Stimulated activated CD8-positive, alpha-beta memory T cell treated with anti-CD3 and anti-CD28 coated beads, Interleukin-4, amount 100 ng/mL, for 1 hour (primary cell): ENCODE measurements around the gene MB21D2.
"Not testable (repeated sequence)": the region's sequence is repeated elsewhere in the genome, so short reads cannot be mapped to it uniquely, and the experiment has no call there.

Experiments
- DNase-seq, 2 donors: peaks; one replicate each; pipeline ENCODE4 v3.0.0-alpha.2; 2020; ENCODE audit warnings: low read depth in 2 of 2, low spot score in 1 of 2

The MB21D2 gene

GRCh38 chr3:192862408-192863090 lies 55.1 kb downstream of the MB21D2 start:
- DNase-seq, result no peak

- DNase-seq, result no peak
Observed at GRCh38 chr3:192861972-192862371, 55.7 kb downstream of the MB21D2 start.

GRCh38 chr3:192860454-192860853 lies 57.2 kb downstream of the MB21D2 start:
- DNase-seq, result no peak

- no peak for DNase-seq
Observed at GRCh38 chr3:192858849-192859585, 58.6 kb downstream of the MB21D2 start.

- DNase-seq, result no peak
Observed at GRCh38 chr3:192857260-192857661, 60.4 kb downstream of the MB21D2 start.

GRCh38 chr3:192855434-192855833 lies 62.2 kb downstream of the MB21D2 start:
- no peak for DNase-seq

GRCh38 chr3:192851821-192852372 lies 65.8 kb downstream of the MB21D2 start:
- no peak for DNase-seq

- no peak for DNase-seq
Observed at GRCh38 chr3:192850451-192850981, 67.1 kb downstream of the MB21D2 start.

GRCh38 chr3:192849821-192850220 lies 67.8 kb downstream of the MB21D2 start:
- DNase-seq, result not testable (repeated sequence)

GRCh38 chr3:192848371-192849233 lies 69.1 kb downstream of the MB21D2 start:
- DNase-seq, result no peak

- no peak for DNase-seq
Observed at GRCh38 chr3:192847941-192848340, 69.7 kb downstream of the MB21D2 start.

- no peak for DNase-seq
Observed at GRCh38 chr3:192845526-192845855, 72.2 kb downstream of the MB21D2 start.

- DNase-seq, result no peak
Observed at GRCh38 chr3:192844836-192845525, 72.7 kb downstream of the MB21D2 start.

GRCh38 chr3:192844486-192844765 lies 73.2 kb downstream of the MB21D2 start:
- no peak for DNase-seq

GRCh38 chr3:192843723-192844485 lies 73.8 kb downstream of the MB21D2 start:
- DNase-seq, result no peak

- DNase-seq, result no peak
Observed at GRCh38 chr3:192843119-192843518, 74.5 kb downstream of the MB21D2 start.

- no peak for DNase-seq
Observed at GRCh38 chr3:192842711-192843110, 74.9 kb downstream of the MB21D2 start.

GRCh38 chr3:192842138-192842537 lies 75.5 kb downstream of the MB21D2 start:
- DNase-seq, result no peak

GRCh38 chr3:192841428-192841827 lies 76.2 kb downstream of the MB21D2 start:
- DNase-seq, result no peak

GRCh38 chr3:192840143-192840836 lies 77.4 kb downstream of the MB21D2 start:
- no peak for DNase-seq
